ENCODE results near the gene CHERP.

DNA sequence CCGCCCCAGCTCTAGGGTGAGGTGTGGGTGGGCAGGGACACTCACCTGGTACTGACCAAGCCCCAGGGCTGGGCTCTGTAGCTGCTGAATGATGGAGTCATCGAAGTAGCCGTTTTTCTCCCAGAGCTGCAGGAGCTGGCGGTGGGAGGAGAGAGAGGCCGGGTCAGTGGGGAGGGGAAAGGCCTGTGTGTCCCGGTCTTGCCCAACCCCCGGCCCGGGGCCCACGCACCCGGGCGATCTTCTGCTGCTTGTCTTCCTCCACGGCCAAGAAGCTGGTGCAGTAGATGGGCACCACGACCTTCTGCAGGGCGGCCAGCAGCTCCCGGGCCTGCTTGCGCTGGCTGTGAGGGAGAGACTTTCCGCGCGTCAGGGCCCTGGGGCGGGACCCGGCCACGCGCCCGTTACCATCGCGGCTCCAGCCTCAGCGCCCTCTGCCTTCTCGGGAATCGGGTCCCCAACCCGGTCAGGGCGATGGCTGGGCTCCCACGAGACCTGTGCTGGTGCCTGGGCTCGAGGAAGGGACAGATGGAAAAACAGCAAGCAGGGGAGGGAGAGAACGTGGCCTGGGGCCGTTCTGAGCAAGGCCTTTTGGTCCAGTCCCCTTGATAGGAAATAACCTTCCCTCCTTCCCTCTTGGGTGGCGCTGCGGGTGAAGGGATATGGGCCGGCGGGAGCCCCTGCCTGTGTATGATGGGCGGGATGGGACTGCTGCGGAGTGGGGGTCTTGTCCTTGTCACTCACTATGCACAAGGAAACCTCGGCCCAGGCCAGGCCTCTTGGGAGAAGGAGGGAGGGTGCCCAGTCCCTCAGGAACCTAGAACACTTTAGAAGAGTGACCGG, 11.5 kb downstream of the CHERP start:
- TF ChIP-seq CTCF (IDR thresholded peaks at IDR 0.05): no peak
- TF ChIP-seq EZH2 (IDR thresholded peaks at IDR 0.05; ENCODE audit: borderline replicate concordance, insufficient read depth, low read depth, low read length, poor library complexity, severe bottlenecking): no peak
